Subcutaneous adipose tissue (tissue), 4 donors: ENCODE data around the gene SPDEF. TPM values are rescaled to one million over a fixed set of nuclear protein-coding genes. Genes with fewer than 3 reads are reported as not detected.

Source experiments
- total RNA-seq, 4 donors: library from RNA; depleted of rRNA; stranded (reverse); fragments of >200 nt; gene quantifications; one replicate each; pipeline ENCODE4 v1.1.0, GENCODE V29; 2016
- TF ChIP-seq, protein P1 (sequence below): fragments of 450-650 bp; IDR thresholded peaks from one replicate; pipeline ENCODE4 v1.5.1; 2016; ENCODE audit warnings: low read depth, mild to moderate bottlenecking, control low read depth, antibody characterized with exemption, moderate library complexity

Gene SPDEF
- total RNA-seq, 4 donors from 2014 or later = 0.22 TPM; not detected in 3

DNA sequence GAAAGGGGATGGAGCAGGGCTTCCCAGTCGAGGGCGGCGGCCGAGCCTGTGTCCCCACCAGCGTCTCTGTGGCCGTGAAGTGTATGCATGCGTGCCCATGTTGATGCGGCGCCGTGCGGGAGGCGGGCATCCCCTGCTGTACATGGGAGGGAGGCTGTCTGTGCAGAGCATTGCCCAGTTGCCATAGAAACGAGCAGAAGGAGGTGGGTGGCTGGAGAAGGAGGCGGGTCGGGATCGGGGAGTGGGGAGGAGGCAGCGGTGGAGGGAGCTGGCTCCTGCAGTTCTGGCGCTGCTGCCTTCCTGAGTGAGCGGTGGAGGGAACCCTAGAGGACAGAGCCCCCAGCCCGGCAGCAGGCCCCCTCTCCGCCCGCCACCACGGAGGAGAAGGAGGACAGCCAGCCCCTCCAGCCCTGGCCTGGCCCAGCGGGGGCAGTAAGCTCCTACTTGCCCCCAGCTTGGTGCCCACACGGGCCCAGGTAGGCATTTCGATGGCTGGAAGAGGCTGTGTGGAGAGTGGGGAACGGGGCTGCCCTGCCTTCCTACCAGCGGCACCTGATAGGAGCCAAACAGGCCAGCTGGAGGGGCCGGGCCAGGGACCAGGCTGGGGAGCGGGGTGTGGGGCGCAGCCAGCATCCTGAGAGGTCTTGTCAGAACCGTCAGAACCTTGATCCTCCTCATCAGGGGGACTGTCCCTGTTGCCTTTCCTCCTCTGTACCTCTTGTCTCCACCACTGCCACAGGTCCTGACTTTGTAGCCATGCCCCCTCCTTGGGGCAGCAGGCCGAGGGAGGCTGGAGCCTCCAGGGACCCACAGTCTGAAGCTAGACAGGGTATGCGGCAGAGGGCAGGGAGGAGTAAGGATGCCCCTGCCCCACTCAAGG lies 41.3 kb downstream of the SPDEF start:
- TF ChIP-seq, protein P1, sequence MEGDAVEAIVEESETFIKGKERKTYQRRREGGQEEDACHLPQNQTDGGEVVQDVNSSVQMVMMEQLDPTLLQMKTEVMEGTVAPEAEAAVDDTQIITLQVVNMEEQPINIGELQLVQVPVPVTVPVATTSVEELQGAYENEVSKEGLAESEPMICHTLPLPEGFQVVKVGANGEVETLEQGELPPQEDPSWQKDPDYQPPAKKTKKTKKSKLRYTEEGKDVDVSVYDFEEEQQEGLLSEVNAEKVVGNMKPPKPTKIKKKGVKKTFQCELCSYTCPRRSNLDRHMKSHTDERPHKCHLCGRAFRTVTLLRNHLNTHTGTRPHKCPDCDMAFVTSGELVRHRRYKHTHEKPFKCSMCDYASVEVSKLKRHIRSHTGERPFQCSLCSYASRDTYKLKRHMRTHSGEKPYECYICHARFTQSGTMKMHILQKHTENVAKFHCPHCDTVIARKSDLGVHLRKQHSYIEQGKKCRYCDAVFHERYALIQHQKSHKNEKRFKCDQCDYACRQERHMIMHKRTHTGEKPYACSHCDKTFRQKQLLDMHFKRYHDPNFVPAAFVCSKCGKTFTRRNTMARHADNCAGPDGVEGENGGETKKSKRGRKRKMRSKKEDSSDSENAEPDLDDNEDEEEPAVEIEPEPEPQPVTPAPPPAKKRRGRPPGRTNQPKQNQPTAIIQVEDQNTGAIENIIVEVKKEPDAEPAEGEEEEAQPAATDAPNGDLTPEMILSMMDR = no peak

DNA sequence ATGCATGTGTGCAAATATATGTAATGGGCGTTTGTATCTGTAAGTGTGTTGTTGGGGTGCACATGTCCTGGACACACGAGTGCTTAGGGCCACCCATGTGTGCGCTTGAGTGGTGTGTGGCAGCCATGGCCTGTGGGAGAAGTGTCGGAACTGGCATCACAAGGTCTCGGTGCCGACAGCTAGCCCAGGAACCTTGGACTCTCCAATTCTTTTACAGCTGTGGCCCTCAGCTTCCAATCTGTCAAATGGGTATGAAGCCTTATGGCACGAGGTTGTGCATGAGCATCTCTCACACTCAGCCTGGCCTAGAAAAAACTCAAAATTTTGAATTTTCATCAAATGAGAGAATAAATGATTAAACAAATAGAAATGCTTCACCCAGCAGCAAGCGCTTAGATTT lies 42.0 kb downstream of the SPDEF start:
- TF ChIP-seq, protein P1 = no peak

DNA sequence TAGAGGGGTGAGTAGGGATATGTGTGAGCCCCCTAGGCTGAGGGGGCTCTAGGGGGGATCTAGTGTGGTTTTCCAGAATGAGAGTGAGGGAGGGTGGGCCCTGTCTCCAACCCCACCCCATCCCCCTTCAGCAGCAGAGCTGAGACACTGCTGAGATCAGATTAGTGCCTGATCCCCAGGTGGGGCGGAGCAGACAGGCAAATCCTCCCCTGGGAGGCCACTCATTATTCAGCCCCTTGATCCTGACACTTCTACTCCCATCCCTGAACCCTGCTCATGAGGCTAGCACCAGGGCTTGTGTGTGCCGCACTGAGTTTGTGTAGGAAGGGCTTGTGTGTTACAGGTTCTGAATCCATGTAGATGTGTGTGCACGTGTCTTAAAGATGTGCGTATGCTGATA lies 42.5 kb downstream of the SPDEF start:
- TF ChIP-seq, protein P1 = no peak

DNA sequence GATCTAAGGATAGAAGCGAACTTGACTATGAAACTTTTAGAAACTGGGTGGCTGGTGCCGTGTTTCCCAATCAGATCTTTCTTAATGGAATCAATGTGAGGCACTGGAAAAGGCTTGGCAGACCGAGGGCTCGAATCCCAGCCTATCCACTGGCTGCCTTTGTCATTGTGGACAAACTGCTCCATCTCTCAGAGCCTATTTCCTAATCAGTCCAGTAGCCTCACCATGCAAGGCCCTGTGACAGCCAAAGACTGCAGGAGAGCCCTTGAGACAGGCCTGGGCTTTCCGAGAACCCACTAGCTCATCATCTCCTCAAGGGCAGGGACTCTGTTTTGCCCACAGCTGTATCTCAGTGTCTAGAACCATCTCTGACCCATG lies 43.4 kb downstream of the SPDEF start:
- TF ChIP-seq, protein P1 = no peak

DNA sequence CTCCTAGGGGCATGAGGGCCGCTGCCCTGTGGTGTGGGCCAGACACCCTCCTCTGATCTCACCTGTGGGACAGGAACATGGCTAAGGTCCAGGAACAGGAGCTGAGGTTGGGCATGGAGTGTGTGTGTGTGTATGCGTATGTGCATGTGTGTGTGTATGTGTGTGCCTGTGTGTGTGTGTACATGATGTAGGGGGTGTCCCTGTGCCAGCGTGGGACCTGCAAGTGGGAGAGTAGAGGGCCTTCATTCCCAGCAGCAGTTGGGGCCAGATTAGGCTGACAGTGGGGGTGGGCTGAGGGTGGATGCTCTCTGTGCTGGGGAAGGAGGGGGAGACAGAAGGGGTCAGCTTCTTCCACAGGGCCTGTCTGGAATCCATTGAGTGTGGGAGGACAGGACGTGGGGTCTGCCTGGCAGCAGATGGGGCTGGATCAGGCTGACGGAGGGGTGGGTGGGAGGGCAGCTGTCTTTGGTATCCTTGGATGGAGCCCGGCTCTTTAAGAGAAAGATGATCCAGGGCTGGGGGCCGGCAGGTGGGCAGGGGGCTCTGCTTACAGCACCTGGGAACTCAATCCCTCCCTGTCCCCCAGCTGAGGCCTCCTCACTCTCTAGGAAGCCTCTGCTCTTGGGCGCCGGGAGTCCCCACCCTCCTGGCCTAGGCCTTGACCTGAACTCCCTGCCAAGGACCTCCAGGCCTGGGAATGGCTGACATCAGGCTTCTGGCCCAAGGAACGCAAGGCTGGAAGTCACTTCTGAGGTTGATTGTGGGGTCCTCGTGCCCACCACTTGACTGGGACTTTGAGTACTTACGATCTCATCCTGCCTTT lies 44.0 kb downstream of the SPDEF start:
- TF ChIP-seq, protein P1 = no peak

DNA sequence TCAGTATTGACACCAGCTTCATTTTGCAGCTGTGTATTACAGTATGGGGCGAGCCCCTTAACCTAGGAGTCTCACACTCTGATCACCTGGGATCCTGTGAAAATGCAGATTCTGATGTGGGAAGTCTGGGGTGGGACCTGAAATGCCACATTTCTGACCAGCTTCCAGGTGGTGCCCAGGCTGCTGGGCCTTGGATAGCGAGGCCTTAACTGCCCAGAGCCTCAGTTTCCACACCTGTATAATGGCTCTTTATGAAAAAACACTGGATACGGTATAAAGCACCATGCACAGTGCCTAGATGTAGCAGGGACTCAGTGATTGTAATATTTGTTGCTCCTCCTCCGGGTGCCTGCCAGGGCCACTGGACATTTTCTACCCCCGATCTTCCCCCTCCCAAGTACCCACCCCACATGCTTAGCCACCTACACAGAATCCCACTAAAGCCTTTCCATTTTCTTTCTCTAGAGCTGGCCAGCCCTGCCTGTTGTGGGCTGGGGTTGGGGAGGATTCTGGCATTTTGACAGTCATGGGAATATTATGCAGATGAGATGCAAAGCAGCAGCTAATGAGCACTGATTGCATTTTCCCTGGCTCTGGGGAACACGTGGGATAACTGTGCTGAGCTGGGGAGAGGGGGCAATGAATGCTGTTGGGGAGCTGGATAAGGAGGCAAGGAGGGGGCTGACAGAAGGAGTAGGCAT lies 44.8 kb downstream of the SPDEF start:
- TF ChIP-seq, protein P1 = no peak
